GM18498 (cell line): ENCODE measurements around the gene SLC46A3.
"Not testable (repeated sequence)": the region's sequence is repeated elsewhere in the genome, so short reads cannot be mapped to it uniquely, and the experiment has no call there.

Experiments used
- ATAC-seq: cut with Tn5 transposase; IDR thresholded peaks from one replicate; pipeline ENCODE4 v1.9.1; 2021; ENCODE audit warnings: mild to moderate bottlenecking, moderate library complexity; ENCODE audit not compliant: unreplicated experiment

The SLC46A3 gene

DNA sequence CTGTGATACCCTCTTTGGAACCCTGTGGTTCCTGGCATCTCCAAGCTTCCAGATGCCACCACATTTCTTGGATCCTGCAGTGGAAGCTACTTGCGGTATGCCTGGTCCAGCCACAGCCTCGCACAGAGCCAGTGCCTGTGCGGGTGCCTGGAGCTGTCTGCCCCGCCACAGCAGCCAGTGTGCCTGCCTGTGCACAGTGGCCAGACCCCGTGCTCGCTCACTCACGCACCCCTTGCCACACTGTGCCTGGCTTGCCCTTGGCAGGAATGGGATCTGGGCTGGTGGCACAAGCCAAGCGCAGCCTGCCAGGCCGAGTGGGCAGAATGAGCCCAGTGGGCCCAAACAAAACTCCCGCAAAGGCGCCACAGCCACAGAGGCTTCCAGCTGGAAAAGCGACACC lies 33.7 kb downstream of the SLC46A3 start:
- no peak for ATAC-seq

DNA sequence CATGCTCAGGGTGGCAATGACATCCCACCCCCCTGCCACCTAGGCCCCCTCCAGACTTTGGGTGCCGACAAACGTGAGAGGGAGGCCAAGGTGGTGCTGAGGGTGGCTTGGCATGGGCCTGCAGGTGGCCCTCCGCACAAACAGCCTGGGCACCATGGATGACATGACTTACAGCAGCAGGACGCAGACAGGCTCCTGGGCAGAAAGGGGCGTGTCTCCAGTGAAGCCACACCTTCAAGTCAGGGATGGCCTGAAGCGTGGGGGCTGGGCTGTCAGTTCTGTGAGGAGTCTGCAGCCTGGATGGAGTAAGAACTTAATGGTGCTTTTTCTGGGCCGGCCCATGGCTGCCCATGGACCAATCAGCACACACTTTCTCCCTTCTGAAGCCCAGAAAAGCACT lies 34.5 kb downstream of the SLC46A3 start:
- no peak for ATAC-seq

DNA sequence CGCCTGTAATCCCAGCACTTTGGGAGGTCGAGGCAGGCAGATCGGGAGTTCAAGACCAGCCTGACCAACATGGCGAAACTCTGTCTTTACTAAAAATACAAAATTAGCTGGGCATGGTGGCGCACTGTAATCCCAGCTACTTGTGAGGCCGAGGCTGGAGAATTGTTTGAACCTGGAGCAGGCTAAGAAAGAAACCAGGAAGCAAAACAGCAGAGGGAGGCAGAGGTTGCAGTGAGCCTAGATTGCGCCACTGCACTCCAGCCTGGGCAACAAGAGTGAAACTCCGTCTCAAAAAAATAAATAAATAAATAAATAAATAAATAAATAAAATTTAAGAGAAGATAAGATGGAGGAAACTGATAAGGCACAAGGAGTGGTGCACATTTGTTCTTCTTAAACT lies 35.6 kb downstream of the SLC46A3 start:
- not testable (repeated sequence) for ATAC-seq

DNA sequence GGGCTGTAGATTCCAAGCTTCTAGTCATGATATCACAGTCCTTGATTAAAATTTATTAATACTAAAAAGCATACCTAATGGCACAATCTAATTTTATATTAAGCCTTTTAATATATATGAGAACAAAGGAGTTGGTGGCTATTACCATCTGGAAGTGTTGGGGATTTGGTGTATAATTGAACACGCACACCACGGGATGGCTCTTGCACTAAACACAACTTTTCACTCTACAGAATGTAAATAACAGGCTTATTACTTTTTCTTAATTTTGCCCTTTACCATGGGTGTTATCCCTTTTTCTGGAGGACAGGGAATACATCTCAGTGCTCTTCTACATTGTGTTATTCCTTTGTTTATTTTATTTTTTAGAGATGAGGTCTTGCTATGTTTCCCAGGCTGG lies 38.2 kb downstream of the SLC46A3 start:
- ATAC-seq = no peak

DNA sequence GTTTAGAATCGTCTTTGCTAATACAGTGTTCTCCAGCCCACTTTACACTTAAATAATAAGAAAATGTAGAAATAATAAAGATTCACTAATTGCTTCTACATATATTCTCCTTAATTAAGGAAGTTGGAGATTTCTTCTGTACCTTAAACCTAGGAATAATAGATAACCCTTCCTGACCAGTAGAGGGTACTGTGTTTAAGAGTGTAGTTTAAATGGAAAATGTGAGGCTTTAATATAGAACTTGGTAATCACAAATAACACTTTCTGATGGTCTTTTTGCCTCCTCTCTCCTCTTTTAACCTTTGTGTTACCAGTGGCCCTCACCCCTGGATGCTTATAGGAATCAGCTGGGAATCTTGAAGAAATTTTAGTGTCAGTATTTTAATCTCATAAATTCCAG lies 39.1 kb downstream of the SLC46A3 start:
- no peak for ATAC-seq

DNA sequence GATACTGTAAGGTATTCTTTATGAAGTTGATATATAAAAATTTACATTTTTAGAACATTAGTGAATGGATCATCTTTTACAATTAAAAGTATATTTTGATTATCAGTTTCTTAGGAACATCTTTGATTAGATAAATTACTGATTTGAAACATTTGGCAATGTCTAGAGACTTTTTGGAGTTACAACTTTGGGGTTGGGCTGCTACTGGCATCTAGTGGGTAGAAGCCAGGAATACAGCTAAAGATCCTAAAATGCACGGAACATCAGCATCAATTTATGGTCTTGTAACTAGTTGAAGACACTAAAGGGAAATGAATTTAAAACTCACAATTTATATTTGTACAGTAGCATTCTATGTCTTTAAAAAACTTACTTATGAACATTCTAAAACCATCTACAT lies 40.0 kb downstream of the SLC46A3 start:
- ATAC-seq = no peak

DNA sequence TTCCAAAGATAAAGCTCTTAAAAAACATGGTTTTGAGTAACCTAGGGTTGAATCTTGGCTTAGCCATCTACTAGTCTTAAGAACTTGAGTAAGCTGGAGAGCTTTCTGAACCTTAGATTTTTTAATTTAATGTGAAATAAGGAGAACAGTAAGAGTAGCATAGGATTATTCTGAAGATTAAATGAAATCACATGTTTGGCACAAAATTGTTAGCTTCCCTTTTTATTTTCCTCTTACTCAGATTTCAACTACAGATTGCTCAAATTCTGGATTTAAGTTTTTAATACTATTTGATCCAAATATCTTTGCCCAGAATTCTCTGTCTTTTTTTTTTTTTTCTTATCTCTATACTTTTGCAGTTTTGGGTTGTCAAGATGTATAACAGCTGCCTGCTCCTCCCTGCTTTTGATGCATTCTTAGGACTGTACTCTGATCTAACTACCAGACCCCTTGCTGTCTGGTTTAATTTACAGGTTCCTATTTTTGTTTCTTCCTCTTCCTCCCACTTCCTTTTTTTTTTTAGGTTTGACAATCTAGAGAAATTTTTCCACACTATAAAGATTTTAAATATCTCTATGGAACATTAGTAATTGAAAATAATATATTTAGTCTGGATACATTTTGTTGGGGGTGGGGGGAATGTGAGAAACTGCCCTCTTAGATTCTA lies 47.5 kb downstream of the SLC46A3 start:
- no peak for ATAC-seq

DNA sequence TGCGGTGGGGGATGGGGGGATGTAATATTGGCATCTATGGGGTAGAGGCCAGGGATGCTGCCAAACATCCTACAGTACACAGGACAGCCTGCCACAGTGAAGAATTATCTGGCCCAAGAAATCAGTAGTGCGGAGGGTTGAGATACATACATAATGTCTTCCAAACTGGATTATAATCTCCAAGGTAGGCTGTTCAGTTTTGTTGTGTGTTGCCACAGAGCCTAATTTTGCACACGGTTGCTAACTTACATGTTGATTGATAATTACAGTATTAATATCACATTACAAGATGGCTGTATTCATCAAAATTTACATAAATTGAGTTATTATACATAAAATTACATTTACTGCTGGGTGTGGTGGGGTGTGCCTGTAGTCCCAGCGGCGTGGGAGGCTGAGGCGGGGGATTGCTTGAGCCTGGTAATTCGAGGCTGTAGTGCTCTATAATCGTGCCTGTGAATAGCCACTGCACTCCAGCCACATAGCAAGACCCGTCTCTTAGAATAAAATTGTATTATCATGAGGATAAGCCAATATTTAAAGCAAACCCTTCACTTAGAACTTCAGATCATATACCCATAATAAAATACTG lies 51.8 kb downstream of the SLC46A3 start:
- ATAC-seq = no peak

DNA sequence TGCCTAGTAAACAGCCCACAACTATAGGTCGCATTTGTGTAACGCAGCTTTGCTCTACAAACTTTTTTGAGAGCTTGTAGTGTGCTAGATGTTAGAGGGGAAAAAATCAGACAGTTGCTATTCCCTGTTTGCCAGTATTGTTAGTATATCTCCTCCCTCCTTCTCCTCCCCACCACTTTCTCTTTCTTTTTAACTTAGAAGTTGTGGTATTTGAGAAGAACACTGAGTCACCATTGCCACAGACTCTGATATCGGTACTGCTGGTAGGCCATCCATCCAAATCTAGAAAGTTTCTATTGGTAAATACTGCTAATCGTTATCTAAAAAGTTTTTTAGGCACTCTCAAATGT lies 59.2 kb downstream of the SLC46A3 start:
- peak; percentile 39 for ATAC-seq

DNA sequence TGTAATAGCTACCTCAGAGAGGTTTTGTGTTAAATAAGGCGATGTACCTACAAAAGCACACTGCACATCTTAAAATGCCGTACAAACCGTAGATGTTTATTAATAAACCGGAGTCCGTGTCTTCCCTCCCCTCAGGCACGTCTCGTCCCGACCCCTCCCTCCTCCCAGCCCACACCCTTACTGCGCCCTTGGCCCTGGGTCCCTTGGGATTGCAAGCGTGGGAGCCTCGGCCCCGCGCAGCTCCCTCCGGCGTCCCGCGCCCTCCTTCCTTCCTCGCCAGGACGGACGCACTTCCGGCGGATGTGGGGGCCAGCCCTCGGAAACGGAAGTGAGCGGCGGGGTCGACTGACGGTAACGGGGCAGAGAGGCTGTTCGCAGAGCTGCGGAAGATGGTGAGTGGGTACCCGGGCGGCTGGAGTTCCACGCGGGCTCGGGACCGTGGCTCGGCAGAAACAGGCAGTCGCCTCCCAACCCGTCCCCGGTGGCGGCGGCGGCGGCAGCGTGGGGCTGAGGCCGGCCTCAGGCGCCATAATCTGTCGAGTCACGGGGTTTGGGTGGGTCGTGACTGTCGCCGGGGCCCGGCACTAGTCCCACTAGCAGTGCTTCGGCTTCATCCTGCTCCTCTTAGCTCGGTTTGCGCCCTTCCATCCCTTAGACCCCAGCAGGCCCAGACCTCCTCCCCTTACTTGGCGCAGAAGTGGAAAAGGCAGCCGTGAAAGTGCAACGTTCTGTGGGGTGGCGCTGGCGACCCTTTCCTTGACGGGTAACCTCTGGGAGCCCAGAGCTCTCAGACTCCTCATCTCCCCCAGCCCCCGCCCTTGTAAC lies 59.8 kb downstream of the SLC46A3 start, which contains the start of gene POMP:
POMP (plus strand) TSS at position 335 of the 825 bp plus-strand sequence; CDS start at position 390, 55 bp downstream.
- peak; percentile 89 for ATAC-seq

DNA sequence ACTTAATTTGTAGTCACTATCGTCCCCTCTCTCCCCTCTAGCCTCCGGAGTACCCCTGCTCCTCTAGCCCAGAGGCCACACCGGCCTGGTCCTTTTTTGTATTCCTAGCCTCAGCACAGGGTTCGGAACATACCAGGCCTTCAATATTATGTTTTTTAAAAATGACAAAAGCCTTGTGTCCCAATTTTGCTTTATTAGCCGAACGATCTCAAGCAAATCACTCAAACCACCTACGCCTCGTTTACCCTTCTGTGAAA lies 60.3 kb downstream of the SLC46A3 start:
- ATAC-seq = peak; percentile 10

DNA sequence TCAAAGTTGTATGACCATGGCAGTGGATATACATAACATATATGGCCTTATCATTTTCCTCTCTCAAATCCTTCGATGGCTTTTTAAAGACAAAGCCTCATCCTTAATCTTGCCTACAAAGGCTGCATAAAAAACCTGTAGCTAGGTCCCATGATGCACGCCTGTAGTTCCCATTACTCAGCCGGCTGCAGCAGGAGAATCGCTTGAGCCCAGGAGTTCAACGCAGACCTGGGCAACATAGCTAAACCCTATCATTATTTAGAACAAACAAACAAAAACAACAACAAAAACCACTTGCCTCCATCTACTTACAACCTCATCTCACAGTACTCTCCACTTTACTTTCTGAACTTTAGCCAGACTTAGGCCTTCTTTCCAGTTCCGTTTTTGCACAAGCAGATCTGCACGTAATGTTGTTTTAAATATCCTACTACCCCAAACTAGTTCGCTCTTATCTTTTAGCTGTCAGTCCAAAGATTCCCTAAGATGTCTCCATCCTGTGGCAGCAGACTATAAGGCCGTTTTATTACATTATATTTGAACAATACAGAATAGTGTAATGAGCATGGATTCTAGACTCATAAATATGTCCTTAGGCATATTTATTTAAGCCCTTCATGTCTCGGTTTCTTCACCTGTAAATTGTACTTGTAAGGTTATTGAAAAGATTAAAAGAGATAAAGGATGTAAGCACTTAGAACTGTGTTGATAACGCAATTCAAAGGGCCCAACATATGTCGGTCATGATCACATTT lies 60.8 kb downstream of the SLC46A3 start:
- no peak for ATAC-seq

DNA sequence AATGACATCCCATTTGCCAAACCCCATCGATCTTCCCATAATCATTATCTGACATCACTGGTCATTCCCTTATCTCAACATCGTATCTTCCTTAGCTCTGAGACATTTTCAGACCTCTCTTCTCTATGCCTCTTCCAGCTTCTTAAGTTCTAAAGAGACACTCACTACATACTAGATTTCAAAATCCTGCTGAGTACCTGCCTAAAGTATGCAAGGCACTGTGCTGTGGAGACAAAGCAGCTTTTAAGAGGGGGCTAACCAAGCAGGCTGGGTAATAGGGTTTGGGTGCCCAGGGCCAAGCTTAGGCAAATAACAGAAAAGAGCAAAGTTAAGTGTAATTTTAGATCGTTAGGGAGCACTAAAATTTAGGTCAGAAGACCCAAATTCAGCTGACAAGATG lies 63.2 kb downstream of the SLC46A3 start:
- ATAC-seq = no peak

DNA sequence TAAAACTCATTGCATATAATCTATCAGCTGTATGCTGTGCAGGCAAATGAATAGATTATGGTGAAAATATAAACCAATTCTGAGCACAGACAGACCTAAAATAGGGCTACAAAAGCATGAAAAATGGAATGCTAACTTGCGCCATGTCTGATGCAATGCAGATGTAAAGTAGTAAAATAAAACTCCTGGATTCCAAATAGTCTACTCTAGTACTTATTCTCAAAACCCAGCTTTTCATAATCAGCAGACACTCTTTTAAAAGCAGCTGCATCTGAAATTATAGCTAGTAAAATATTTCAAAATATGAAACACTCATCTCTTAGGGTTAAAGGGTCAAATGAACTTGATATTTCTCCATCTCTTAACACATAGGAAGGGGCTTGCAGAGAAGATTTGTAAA lies 64.5 kb downstream of the SLC46A3 start:
- no peak for ATAC-seq

DNA sequence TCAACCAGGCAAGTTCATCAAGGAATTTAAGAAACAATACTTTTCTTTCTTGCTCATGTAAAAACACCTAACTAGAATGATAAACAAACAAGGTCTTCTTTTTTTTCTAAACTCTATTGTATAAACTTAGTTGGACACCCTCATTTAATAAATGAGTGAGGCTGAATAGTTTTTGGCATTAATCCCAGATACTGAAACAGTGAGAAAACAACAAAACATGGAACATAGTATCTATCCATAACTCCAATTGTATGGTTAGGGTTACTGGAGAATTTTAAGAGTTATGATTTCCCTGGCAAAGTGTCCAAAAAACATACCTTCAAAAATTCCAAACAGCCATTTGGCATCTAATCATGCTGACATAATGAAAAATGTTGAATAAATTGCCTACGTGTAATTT lies 65.7 kb downstream of the SLC46A3 start:
- no peak for ATAC-seq

DNA sequence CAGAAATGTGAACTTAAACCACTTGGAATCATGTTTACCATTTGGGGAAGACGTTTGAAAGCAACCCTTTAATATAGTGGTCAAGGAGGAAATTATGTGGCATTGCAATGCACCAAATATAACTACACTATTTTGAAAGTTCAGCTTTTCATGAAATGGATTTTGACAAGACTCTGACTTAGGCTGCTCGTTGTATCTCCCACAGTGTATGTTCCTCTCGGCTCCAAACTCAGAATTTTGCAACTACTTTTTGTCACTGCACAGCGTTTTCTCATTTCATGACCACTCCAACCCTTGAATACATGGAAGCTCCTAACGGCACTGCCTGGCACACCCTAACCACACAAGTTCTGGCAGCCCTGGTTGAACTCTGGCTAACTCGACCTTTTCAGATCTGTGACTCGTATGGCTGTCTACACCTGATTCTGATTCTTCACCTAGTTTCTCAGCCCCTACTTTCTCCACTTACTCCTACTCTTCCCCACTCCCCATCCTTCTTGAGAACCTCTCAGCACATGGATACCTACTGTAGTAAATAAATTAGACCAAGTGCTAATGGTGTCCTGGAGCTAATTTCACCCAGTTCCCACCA lies 66.9 kb downstream of the SLC46A3 start:
- ATAC-seq = no peak

DNA sequence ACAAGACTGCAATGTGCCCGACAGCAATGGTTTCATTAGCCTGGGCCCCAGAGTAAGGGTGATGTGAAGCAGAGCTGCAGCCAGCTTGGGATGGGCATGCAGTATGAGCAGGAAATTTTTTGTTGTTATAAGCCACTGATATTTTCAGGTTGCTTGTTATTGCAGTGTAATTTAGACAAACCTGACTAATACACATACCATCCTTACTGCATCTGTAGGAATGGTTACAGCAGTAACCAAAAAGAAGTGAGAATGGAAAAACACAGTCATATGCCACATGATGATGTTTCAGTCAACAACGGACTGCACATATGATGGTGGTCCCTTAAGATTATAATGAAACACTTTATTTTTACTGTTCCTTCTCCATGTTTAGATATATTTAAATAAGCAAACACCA lies 68.5 kb downstream of the SLC46A3 start:
- no peak for ATAC-seq
